ENCODE results near the gene NAT16. TPM values are rescaled to one million over a fixed set of nuclear protein-coding genes. Genes with fewer than 3 reads are reported as not detected.
"Not testable (repeated sequence)": the region's sequence is repeated elsewhere in the genome, so short reads cannot be mapped to it uniquely, and the experiment has no call there.

Gene NAT16
- total and polyA plus RNA-seq, 2 of the 13 experiments (the other 11 are each of a cell fraction or from before 2014, with no cell fraction given), result 0.04 TPM; not detected in 1

GRCh38 chr7:101205901-101206664 is 26.0 kb upstream of the NAT16 start (continued):
- no peak for TF ChIP-seq HOXD1 (CRISPR knock-in tag; IDR thresholded peaks at IDR 0.05)
- TF ChIP-seq ZBTB38 (CRISPR knock-in tag; IDR thresholded peaks at IDR 0.05), result no peak
- no peak for TF ChIP-seq JARID2 (CRISPR knock-in tag; IDR thresholded peaks at IDR 0.05; ENCODE audit: insufficient replicate concordance)
- no peak for TF ChIP-seq ZNF446 (CRISPR knock-in tag; IDR thresholded peaks at IDR 0.05)
- TF ChIP-seq BCL6 (CRISPR knock-in tag; IDR thresholded peaks at IDR 0.05), result no peak
- no peak for TF ChIP-seq KDM4B (CRISPR knock-in tag; IDR thresholded peaks at IDR 0.05)
- no peak for TF ChIP-seq GMEB1 (CRISPR knock-in tag; IDR thresholded peaks at IDR 0.05; ENCODE audit: borderline replicate concordance)
- no peak for TF ChIP-seq ZMYM4 (CRISPR knock-in tag; IDR thresholded peaks at IDR 0.05)
- no peak for TF ChIP-seq MTA1 (CRISPR knock-in tag; IDR thresholded peaks at IDR 0.05; ENCODE audit: borderline replicate concordance)
- TF ChIP-seq AGO1 (IDR thresholded peaks at IDR 0.05; ENCODE audit: low read depth, low read length, poor library complexity, severe bottlenecking), result peak; percentile 60
- TF ChIP-seq ZNF33A (CRISPR knock-in tag; IDR thresholded peaks at IDR 0.05; ENCODE audit: borderline replicate concordance), result no peak
- no peak for TF ChIP-seq ZMYM2 (CRISPR knock-in tag; IDR thresholded peaks at IDR 0.05)
- TF ChIP-seq AGO2 (optimal IDR thresholded peaks at IDR 0.05; ENCODE audit: low read depth, low read length), result peak; percentile 91
- TF ChIP-seq SOX13 (IDR thresholded peaks at IDR 0.05), result no peak
- no peak for TF ChIP-seq SOX13 (CRISPR knock-in tag; conservative IDR thresholded peaks at IDR 0.05 in 1 of 2, IDR thresholded peaks at IDR 0.05 in 1 of 2)
- TF ChIP-seq ARNTL (CRISPR knock-in tag; IDR thresholded peaks at IDR 0.05), result no peak
- TF ChIP-seq ZNF121 (CRISPR knock-in tag; IDR thresholded peaks at IDR 0.05), result no peak

GRCh38 chr7:101203740-101204738 is 23.9 kb upstream of the NAT16 start:
- Histone ChIP-seq H3K4me1 (ENCODE audit: insufficient read depth, low read length) (peaks cover 28% of the 10 kb centered on the region), H3K36me3 (replicated peaks in 1 of 2; ENCODE audit: control insufficient read depth in 1 of 2, insufficient read depth in 2 of 2, low read length in 2 of 2) (peaks cover 5 to 12% of the 10 kb centered on the region in 2 experiments; a peak in 3 of 5 replicates), H3K79me2 (ENCODE audit: insufficient read depth, low read length) (peaks cover 12% of the 10 kb centered on the region)
- POLR2A ChIA-PET, result interaction anchor here (3.0 to 11.6 kb wide), 2 partner anchors 11 kb away, joined by 14 to 202 read pairs; partner anchors contain the start of genes PLOD3 and ZNHIT1
- CTCF ChIA-PET (ENCODE audit: low intra/inter-chr PET ratio, low total read pairs); H3K9me3 ChIP-seq (ENCODE audit: low read length); H2AFZ ChIP-seq (ENCODE audit: low read length); H3K4me3 ChIP-seq (replicated peaks in 1 of 3; ENCODE audit: insufficient read depth in 1 of 3, low read depth in 2 of 3, low read length in 3 of 3); FAIRE-seq; ATAC-seq; DNase-seq (ENCODE audit: low spot score); H4K20me1 ChIP-seq (ENCODE audit: insufficient read depth, low read length); in situ Hi-C loops (cut with HindIII; ENCODE audit: extremely low pct_ligation_motif_present, low pct_unique_long_range_greater_than_20kb); H3K4me2 ChIP-seq (ENCODE audit: low read depth, low read length); H3K27me3 ChIP-seq (ENCODE audit: control insufficient read depth in 1 of 2, insufficient read depth in 2 of 2, low read length in 2 of 2); intact Hi-C loops (cut with micrococcal nuclease; ENCODE audit: unreplicated experiment); BruUV-seq (replicated peaks); H3K9ac ChIP-seq (ENCODE audit: insufficient read depth, low read depth, low read length); H3K27ac ChIP-seq (ENCODE audit: extremely low read length, insufficient read depth, low read length): not testable (repeated sequence)
- 93% methylated on average over 22 of the region's 22 CpGs for WGBS (ENCODE audit: low lambda C conversion rate)
